Measurements from ENCODE around the gene FBXL7. TPM values are rescaled to one million over a fixed set of nuclear protein-coding genes. Genes with fewer than 3 reads are reported as not detected.

FBXL7 gene
- total and polyA plus RNA-seq, 2 experiments from 2014 or later = 3.2 to 7.5 TPM

- Histone ChIP-seq H3K9me3 (ENCODE audit: low read depth) (no peaks in the 10 kb centered on the region), H3K27me3 (replicated peaks; ENCODE audit: insufficient read depth) (no peaks in the 10 kb centered on the region), H3K36me3 (ENCODE audit: low read depth) (no peaks in the 10 kb centered on the region), H3K4me2 (ENCODE audit: unreplicated experiment) (no peak overlapping the region), H3K79me2 (ENCODE audit: insufficient read depth) (peaks cover 66% of the 10 kb centered on the region), H3K27ac (no peak overlapping the region), H3F3A (ENCODE audit: insufficient read depth) (peaks cover 8% of the 10 kb centered on the region; the same call in 1 of the 2 replicates), H2AFZ (no peak overlapping the region), H3K4me3 (no peak overlapping the region), H4K20me1 (ENCODE audit: insufficient read depth) (peaks cover 11% of the 10 kb centered on the region; the same call in 1 of the 2 replicates), H3K4me1 (ENCODE audit: insufficient read depth) (peaks cover 14% of the 10 kb centered on the region), H3K9ac (no peak overlapping the region), H3K9me2 (ENCODE audit: insufficient read depth) (no peaks in the 10 kb centered on the region)
- no peak for DNase-seq
- no peak for TF ChIP-seq EZH2phosphoT487 (IDR thresholded peaks at IDR 0.05; ENCODE audit: insufficient read depth, low read depth)
- TF ChIP-seq EZH2 (IDR thresholded peaks at IDR 0.05; ENCODE audit: insufficient read depth, poor library complexity, severe bottlenecking) = no peak
- WGBS, 2 experiments (ENCODE audit: low coverage in 1 of 2, low lambda C conversion rate in 2 of 2, missing lambda C conversion rate in 2 of 2) = 97 to 98% methylated on average over 4 of the region's 4 CpGs
- in situ Hi-C loops (cut with MboI) = no loop called here
Observed at GRCh38 chr5:15614679-15615078, 114.7 kb downstream of the FBXL7 start.

DNA sequence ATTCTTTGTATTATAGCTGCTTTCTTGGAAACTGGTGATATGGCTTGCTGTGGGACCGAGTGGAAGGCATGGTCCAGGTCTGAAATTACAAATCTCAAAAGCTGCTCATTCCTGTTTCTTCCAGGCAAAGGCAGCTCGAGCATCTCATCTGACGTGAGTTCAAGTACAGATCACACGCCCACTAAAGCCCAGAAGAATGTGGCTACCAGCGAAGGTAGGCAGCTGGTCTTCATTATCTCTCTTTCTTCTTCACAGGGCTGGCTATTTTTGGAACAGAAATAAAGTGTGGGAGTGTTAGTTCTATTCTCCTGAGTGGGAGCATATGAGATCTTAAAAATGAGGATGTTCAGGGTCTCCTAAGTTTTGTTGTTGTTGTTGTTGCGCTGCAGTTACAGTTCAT, 115.9 kb downstream of the FBXL7 start:
- TF ChIP-seq EZH2phosphoT487 (IDR thresholded peaks at IDR 0.05; ENCODE audit: insufficient read depth, low read depth) = no peak
- no peak for TF ChIP-seq EZH2 (IDR thresholded peaks at IDR 0.05; ENCODE audit: insufficient read depth, poor library complexity, severe bottlenecking)
- H3K9me2 ChIP-seq (ENCODE audit: insufficient read depth) = no peaks in the 10 kb centered on the region
- peak overlapping the region; percentile 32 for H3K4me2 ChIP-seq (ENCODE audit: unreplicated experiment)

GRCh38 chr5:15618938-15619337, 119.0 kb downstream of the FBXL7 start:
- peaks cover 28% of the 10 kb centered on the region for H3F3A ChIP-seq (ENCODE audit: insufficient read depth)
- H3K9me2 ChIP-seq (ENCODE audit: insufficient read depth) = no peaks in the 10 kb centered on the region
- no peak overlapping the region for H3K4me2 ChIP-seq (ENCODE audit: unreplicated experiment)
- H4K20me1 ChIP-seq (ENCODE audit: insufficient read depth) = no peaks in the 10 kb centered on the region
- no peaks in the 10 kb centered on the region for H3K9me3 ChIP-seq (ENCODE audit: low read depth)
- no peak overlapping the region for H2AFZ ChIP-seq
- H3K27me3 ChIP-seq (replicated peaks; ENCODE audit: insufficient read depth) = no peaks in the 10 kb centered on the region
- H3K36me3 ChIP-seq (ENCODE audit: low read depth) = no peaks in the 10 kb centered on the region
- peaks cover 53% of the 10 kb centered on the region for H3K79me2 ChIP-seq (ENCODE audit: insufficient read depth)
- in situ Hi-C loops (cut with MboI) = no loop called here
- 93 to 97% methylated on average over 10 of the region's 10 CpGs for WGBS, 2 experiments (ENCODE audit: low coverage in 1 of 2, low lambda C conversion rate in 2 of 2, missing lambda C conversion rate in 2 of 2)
- no peak overlapping the region for H3K9ac ChIP-seq
- DNase-seq = no peak
- no peak overlapping the region for H3K4me3 ChIP-seq
- no peak overlapping the region for H3K27ac ChIP-seq
- peaks cover 29% of the 10 kb centered on the region for H3K4me1 ChIP-seq (ENCODE audit: insufficient read depth)
- no peak for TF ChIP-seq EZH2 (IDR thresholded peaks at IDR 0.05; ENCODE audit: insufficient read depth, poor library complexity, severe bottlenecking)
- TF ChIP-seq EZH2phosphoT487 (IDR thresholded peaks at IDR 0.05; ENCODE audit: insufficient read depth, low read depth) = no peak

More for the DNA sequence above, 115.9 kb downstream of the FBXL7 start:
- peak; percentile 64 for DNase-seq
- Histone ChIP-seq H3K9me3 (ENCODE audit: low read depth) (no peaks in the 10 kb centered on the region), H3K27ac (no peak overlapping the region), H3K79me2 (ENCODE audit: insufficient read depth) (peaks cover 63% of the 10 kb centered on the region), H3K4me3 (no peak overlapping the region), H3K9ac (peak overlapping the region; percentile 27; the same call in 1 of the 2 replicates), H2AFZ (no peak overlapping the region), H4K20me1 (ENCODE audit: insufficient read depth) (peaks cover 11% of the 10 kb centered on the region; the same call in 1 of the 2 replicates), H3K36me3 (ENCODE audit: low read depth) (no peaks in the 10 kb centered on the region), H3F3A (ENCODE audit: insufficient read depth) (peaks cover 13% of the 10 kb centered on the region), H3K27me3 (replicated peaks; ENCODE audit: insufficient read depth) (no peaks in the 10 kb centered on the region), H3K4me1 (ENCODE audit: insufficient read depth) (peaks cover 17% of the 10 kb centered on the region)
- in situ Hi-C loops (cut with MboI) = no loop called here
- 55 to 58% methylated on average over 6 of the region's 6 CpGs for WGBS, 2 experiments (ENCODE audit: low coverage in 1 of 2, low lambda C conversion rate in 2 of 2, missing lambda C conversion rate in 2 of 2)

DNA sequence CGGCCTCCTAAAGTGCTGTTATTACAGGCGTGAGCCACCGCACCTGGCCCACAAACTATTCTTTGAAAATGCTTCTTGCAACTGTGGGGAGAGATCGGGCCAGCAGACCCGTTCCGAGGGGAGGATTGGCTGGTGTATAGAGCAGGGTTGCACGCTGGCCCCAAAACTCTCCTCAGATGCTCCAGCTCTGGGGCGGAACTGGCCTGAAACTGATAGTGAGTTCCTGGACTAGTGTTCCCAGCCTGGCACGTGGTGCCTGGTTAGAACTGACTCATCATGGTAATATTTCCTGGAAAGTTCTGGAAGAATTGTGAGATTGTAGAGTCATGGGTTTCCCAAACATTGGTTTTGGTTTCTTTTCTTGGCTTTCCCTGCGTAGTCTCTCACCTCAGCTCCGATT, 120.5 kb downstream of the FBXL7 start:
- H3K4me2 ChIP-seq (ENCODE audit: unreplicated experiment) = peak overlapping the region; percentile 96
- TF ChIP-seq EZH2 (IDR thresholded peaks at IDR 0.05; ENCODE audit: insufficient read depth, poor library complexity, severe bottlenecking) (no peak), EZH2phosphoT487 (IDR thresholded peaks at IDR 0.05; ENCODE audit: insufficient read depth, low read depth) (no peak)
- peak overlapping the region; percentile 92 for H3K27ac ChIP-seq
- peaks cover 27% of the 10 kb centered on the region for H3K4me1 ChIP-seq (ENCODE audit: insufficient read depth)
- H3K79me2 ChIP-seq (ENCODE audit: insufficient read depth) = peaks cover 49% of the 10 kb centered on the region
- no peaks in the 10 kb centered on the region for H3K36me3 ChIP-seq (ENCODE audit: low read depth)
- in situ Hi-C loops (cut with MboI) = no loop called here
- H3K4me3 ChIP-seq = peak overlapping the region; percentile 79
- H3K9me2 ChIP-seq (ENCODE audit: insufficient read depth) = 0 out of 2 replicates have a peak, but pooled peaks cover 2% of the 10 kb centered on the region
- 1 to 2% methylated on average over 11 of the region's 11 CpGs for WGBS, 2 experiments (ENCODE audit: low coverage in 1 of 2, low lambda C conversion rate in 2 of 2, missing lambda C conversion rate in 2 of 2)
- peak; percentile 95 for DNase-seq
- H3K9ac ChIP-seq = peak overlapping the region; percentile 76
- H3K9me3 ChIP-seq (ENCODE audit: low read depth) = no peaks in the 10 kb centered on the region
- no peaks in the 10 kb centered on the region for H4K20me1 ChIP-seq (ENCODE audit: insufficient read depth)
- no peaks in the 10 kb centered on the region for H3K27me3 ChIP-seq (replicated peaks; ENCODE audit: insufficient read depth)
- H3F3A ChIP-seq (ENCODE audit: insufficient read depth) = peaks cover 25% of the 10 kb centered on the region
- peak overlapping the region; percentile 55 for H2AFZ ChIP-seq

Data from GM23248 (cell line).